Measurements from ENCODE around the gene ATE1. TPM values are rescaled to one million over a fixed set of nuclear protein-coding genes. Genes with fewer than 3 reads are reported as not detected.

Gene ATE1
- total and polyA plus RNA-seq, 2 donors (not counting 1 experiment from before 2014, with no cell fraction given), result 8.2 to 32.0 TPM

GRCh38 chr10:121783782-121784372 is 144.0 kb downstream of the ATE1 start:
- no peak overlapping the region for H3K27ac ChIP-seq (ENCODE audit: low read length in 2 of 2)
- no peak overlapping the region for H3K4me2 ChIP-seq (replicated peaks; ENCODE audit: low read depth, low read length, poor library complexity, severe bottlenecking)
- no peaks in the 10 kb centered on the region for H3K4me1 Mint-ChIP-seq
- no peak overlapping the region for H2AFZ ChIP-seq (ENCODE audit: insufficient read depth, low read depth, low read length, poor library complexity, severe bottlenecking)
- intact Hi-C loops (cut with micrococcal nuclease), result no loop called here
- H3K4me3 ChIP-seq (ENCODE audit: control extremely low read depth in 1 of 5, extremely low read depth in 1 of 5, insufficient read depth in 1 of 5, low read depth in 2 of 5, low read length in 4 of 5), result no peak overlapping the region
- TF ChIP-seq CTCF (IDR thresholded peaks at IDR 0.05) (no peak), EZH2 (IDR thresholded peaks at IDR 0.05; ENCODE audit: borderline replicate concordance, insufficient read depth, low read depth, low read length, poor library complexity, severe bottlenecking) (no peak)
- no peak for ATAC-seq (ENCODE audit: low read depth)
- H3K27me3 Mint-ChIP-seq, result no peaks in the 10 kb centered on the region
- no peaks in the 10 kb centered on the region for H3K9me3 ChIP-seq (ENCODE audit: control extremely low read depth in 1 of 3, control insufficient read depth in 2 of 3, insufficient read depth in 1 of 3, low read length in 2 of 3)
- H3K36me3 ChIP-seq (replicated peaks in 1 of 2; ENCODE audit: control extremely low read depth in 1 of 2, control insufficient read depth in 1 of 2, extremely low read depth in 1 of 2, insufficient read depth in 2 of 2, low read length in 1 of 2), result peaks cover 0 to 4% of the 10 kb centered on the region in 2 experiments
- H3K27ac Mint-ChIP-seq, result no peak overlapping the region
- H4K20me1 ChIP-seq (ENCODE audit: control insufficient read depth, insufficient read depth, low read length, poor library complexity, severe bottlenecking), result no peaks in the 10 kb centered on the region
- no peaks in the 10 kb centered on the region for H3K9me3 Mint-ChIP-seq (ENCODE audit: insufficient read depth)
- H3K9ac ChIP-seq (ENCODE audit: low read length), result no peak overlapping the region
- POLR2A ChIA-PET, result no interaction called here
- H3K4me1 ChIP-seq (ENCODE audit: control insufficient read depth in 2 of 2, insufficient read depth in 2 of 2, low read length in 2 of 2), result no peaks in the 10 kb centered on the region
- DNase-seq, result no peak
- H3K79me2 ChIP-seq (ENCODE audit: control insufficient read depth, insufficient read depth, low read length), result no peaks in the 10 kb centered on the region
- CTCF ChIA-PET, result no interaction called here
- no peaks in the 10 kb centered on the region for H3K27me3 ChIP-seq (replicated peaks in 1 of 4; ENCODE audit: control extremely low read depth in 1 of 4, control insufficient read depth in 3 of 4, insufficient read depth in 4 of 4, low read length in 3 of 4)
- 50% methylated on average over 2 of the region's 6 CpGs for WGBS (ENCODE audit: insufficient coverage)
- no peak overlapping the region for H3K4me3 Mint-ChIP-seq

GRCh38 chr10:121781101-121781500 is 146.7 kb downstream of the ATE1 start:
- no peak overlapping the region for H3K9ac ChIP-seq (ENCODE audit: low read length)
- no peaks in the 10 kb centered on the region for H4K20me1 ChIP-seq (ENCODE audit: control insufficient read depth, insufficient read depth, low read length, poor library complexity, severe bottlenecking)
- no peaks in the 10 kb centered on the region for H3K27me3 ChIP-seq (replicated peaks in 1 of 4; ENCODE audit: control extremely low read depth in 1 of 4, control insufficient read depth in 3 of 4, insufficient read depth in 4 of 4, low read length in 3 of 4)
- H3K27ac ChIP-seq (ENCODE audit: low read length in 2 of 2), result no peak overlapping the region
- TF ChIP-seq EZH2 (IDR thresholded peaks at IDR 0.05; ENCODE audit: borderline replicate concordance, insufficient read depth, low read depth, low read length, poor library complexity, severe bottlenecking) (no peak), CTCF (IDR thresholded peaks at IDR 0.05) (no peak)
- H3K27me3 Mint-ChIP-seq, result no peaks in the 10 kb centered on the region
- H3K4me1 ChIP-seq (ENCODE audit: control insufficient read depth in 2 of 2, insufficient read depth in 2 of 2, low read length in 2 of 2), result no peaks in the 10 kb centered on the region
- H3K9me3 ChIP-seq (ENCODE audit: control extremely low read depth in 1 of 3, control insufficient read depth in 2 of 3, insufficient read depth in 1 of 3, low read length in 2 of 3), result no peaks in the 10 kb centered on the region
- no peaks in the 10 kb centered on the region for H3K79me2 ChIP-seq (ENCODE audit: control insufficient read depth, insufficient read depth, low read length)
- WGBS (ENCODE audit: insufficient coverage), result 95% methylated on average over 4 of the region's 4 CpGs
- H3K27ac Mint-ChIP-seq, result no peak overlapping the region
- H3K4me3 ChIP-seq (ENCODE audit: control extremely low read depth in 1 of 5, extremely low read depth in 1 of 5, insufficient read depth in 1 of 5, low read depth in 2 of 5, low read length in 4 of 5), result no peak overlapping the region
- CTCF ChIA-PET, result interaction anchor here (1.3 kb wide), 1 partner anchor 10 kb away, joined by 3 read pairs; no protein-coding TSS in a partner anchor
- H3K4me1 Mint-ChIP-seq, result no peaks in the 10 kb centered on the region
- no peak overlapping the region for H3K4me3 Mint-ChIP-seq
- DNase-seq (no peak), ATAC-seq (ENCODE audit: low read depth) (no peak)
- no peaks in the 10 kb centered on the region for H3K36me3 ChIP-seq (replicated peaks in 1 of 2; ENCODE audit: control extremely low read depth in 1 of 2, control insufficient read depth in 1 of 2, extremely low read depth in 1 of 2, insufficient read depth in 2 of 2, low read length in 1 of 2)
- H2AFZ ChIP-seq (ENCODE audit: insufficient read depth, low read depth, low read length, poor library complexity, severe bottlenecking), result no peak overlapping the region
- intact Hi-C loops (cut with micrococcal nuclease), result no loop called here
- POLR2A ChIA-PET, result no interaction called here
- H3K9me3 Mint-ChIP-seq (ENCODE audit: insufficient read depth), result no peaks in the 10 kb centered on the region
- no peak overlapping the region for H3K4me2 ChIP-seq (replicated peaks; ENCODE audit: low read depth, low read length, poor library complexity, severe bottlenecking)

Data from B cell (primary cell).